ENCODE results near the gene CPT1B.
"Not testable (repeated sequence)": the region's sequence is repeated elsewhere in the genome, so short reads cannot be mapped to it uniquely, and the experiment has no call there.

The CPT1B gene

GRCh38 chr22:50544078-50544745 lies 34.0 kb downstream of the CPT1B start:
- peak; percentile 38 for DNase-seq

- no peak for DNase-seq
Observed at GRCh38 chr22:50542416-50542927, 35.8 kb downstream of the CPT1B start.

GRCh38 chr22:50541667-50542026 lies 36.6 kb downstream of the CPT1B start:
- DNase-seq: not testable (repeated sequence)

GRCh38 chr22:50540381-50540780 lies 37.8 kb downstream of the CPT1B start:
- DNase-seq: no peak

GRCh38 chr22:50537765-50538164 lies 40.5 kb downstream of the CPT1B start:
- no peak for DNase-seq

GRCh38 chr22:50536226-50536625 lies 42.0 kb downstream of the CPT1B start:
- no peak for DNase-seq

GRCh38 chr22:50535113-50535512 lies 43.1 kb downstream of the CPT1B start:
- no peak for DNase-seq

- not testable (repeated sequence) for DNase-seq
Observed at GRCh38 chr22:50533856-50534711, 44.1 kb downstream of the CPT1B start.

GRCh38 chr22:50532824-50533796 lies 45.1 kb downstream of the CPT1B start:
- DNase-seq: no peak

- DNase-seq: no peak
Observed at GRCh38 chr22:50531962-50532674, 46.1 kb downstream of the CPT1B start.

- DNase-seq: peak; percentile 7
Observed at GRCh38 chr22:50531546-50531961, 46.7 kb downstream of the CPT1B start.

GRCh38 chr22:50530877-50531545 lies 47.2 kb downstream of the CPT1B start:
- peak; percentile 27 for DNase-seq

GRCh38 chr22:50530580-50530876 lies 47.7 kb downstream of the CPT1B start:
- DNase-seq: no peak

GRCh38 chr22:50529897-50530579 lies 48.2 kb downstream of the CPT1B start, which contains the start of gene TYMP:
Gene TYMP (minus strand): TSS chr22:50530012. CDS start chr22:50529709, 303 bp downstream.
- DNase-seq: no peak

GRCh38 chr22:50529416-50529896 lies 48.8 kb downstream of the CPT1B start:
- no peak for DNase-seq

- DNase-seq: no peak
Observed at GRCh38 chr22:50528682-50529415, 49.4 kb downstream of the CPT1B start.

GRCh38 chr22:50527921-50528681 lies 50.1 kb downstream of the CPT1B start:
- no peak for DNase-seq

GRCh38 chr22:50526834-50527801 lies 51.1 kb downstream of the CPT1B start:
- peak; percentile 6 for DNase-seq

Measured in DMS79 treated with DMSO at 0.1 percent for 48 hours (cell line).